Progenitor cell of endocrine pancreas (in vitro differentiated cells): ENCODE measurements around the gene HNRNPUL2. TPM values are rescaled to one million over a fixed set of nuclear protein-coding genes. Genes with fewer than 3 reads are reported as not detected.
"Not testable (repeated sequence)": the region's sequence is repeated elsewhere in the genome, so short reads cannot be mapped to it uniquely, and the experiment has no call there.

Experiments
- DNase-seq: peaks from one replicate; pipeline ENCODE4 v3.0.0; 2021; ENCODE audit warnings: low spot score; ENCODE audit not compliant: unreplicated experiment
- H3K27ac Mint-ChIP-seq: 2 replicates; pipeline ENCODE4 v1.8.0; 2021; ENCODE audit warnings: mild to moderate bottlenecking, moderate library complexity, mixed read lengths
- H3K27me3 Mint-ChIP-seq: 2 replicates; pipeline ENCODE4 v1.8.0; 2021; ENCODE audit warnings: mixed read lengths
- H3K36me3 Mint-ChIP-seq: 2 replicates; pipeline ENCODE4 v1.8.0; 2022; ENCODE audit warnings: mixed read lengths; ENCODE audit not compliant: insufficient read depth
- H3K4me1 Mint-ChIP-seq: 2 replicates; pipeline ENCODE4 v1.8.0; 2021; ENCODE audit warnings: low read depth, mixed read lengths
- H3K4me3 Mint-ChIP-seq: 2 replicates; pipeline ENCODE4 v1.8.0; 2021; ENCODE audit warnings: low read depth, mild to moderate bottlenecking, moderate library complexity, mixed read lengths
- H3K9me3 Mint-ChIP-seq: 2 replicates; pipeline ENCODE4 v1.8.0; 2021; ENCODE audit warnings: low read depth, mixed read lengths
- total RNA-seq: library from RNA; stranded (reverse); gene quantifications from 2 replicates; pipeline ENCODE4 v1.2.1, GENCODE V29; 2021
- TF ChIP-seq, protein P1 (sequence below): fragments of 200-600 bp; sonication (generic); IDR thresholded peaks from one replicate; pipeline ENCODE4 v1.5.0; 2021; ENCODE audit warnings: antibody characterized with exemption, mild to moderate bottlenecking; ENCODE audit not compliant: unreplicated experiment

The HNRNPUL2 gene
- total RNA-seq, 1 donor from 2014 or later: 61.0 TPM

DNA sequence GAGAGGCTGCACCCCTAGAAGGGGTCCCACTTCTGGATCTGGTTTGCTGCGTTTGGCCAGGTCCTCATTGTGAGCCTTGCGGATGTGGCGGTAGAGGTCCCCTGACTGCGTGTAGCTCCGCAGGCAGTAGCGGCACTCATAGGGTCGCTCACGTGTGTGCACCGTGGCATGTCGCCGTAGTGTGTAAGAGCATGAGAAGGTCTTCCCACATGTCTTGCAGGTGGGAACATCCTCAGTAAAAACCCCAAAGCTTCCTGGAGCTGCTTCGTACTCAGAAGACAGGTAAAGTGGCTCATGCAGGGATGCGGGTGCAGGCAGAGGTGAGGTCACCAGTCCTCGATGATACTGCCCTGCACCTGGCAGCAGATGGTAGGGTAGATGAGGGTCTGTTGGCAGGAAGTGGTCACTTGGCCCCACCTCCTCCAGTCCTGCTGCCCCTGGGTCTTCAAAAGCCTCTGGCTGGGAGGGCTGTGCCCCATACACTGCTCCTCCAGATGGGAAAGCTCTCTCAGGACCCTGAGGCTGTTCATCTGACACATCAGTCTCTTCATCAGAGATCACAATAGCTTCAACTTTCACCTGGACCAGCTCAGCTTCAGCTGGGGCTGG, 25.0 kb upstream of the HNRNPUL2 start:
- H3K27ac Mint-ChIP-seq: peak overlapping the region; percentile 49
- TF ChIP-seq, protein P1, sequence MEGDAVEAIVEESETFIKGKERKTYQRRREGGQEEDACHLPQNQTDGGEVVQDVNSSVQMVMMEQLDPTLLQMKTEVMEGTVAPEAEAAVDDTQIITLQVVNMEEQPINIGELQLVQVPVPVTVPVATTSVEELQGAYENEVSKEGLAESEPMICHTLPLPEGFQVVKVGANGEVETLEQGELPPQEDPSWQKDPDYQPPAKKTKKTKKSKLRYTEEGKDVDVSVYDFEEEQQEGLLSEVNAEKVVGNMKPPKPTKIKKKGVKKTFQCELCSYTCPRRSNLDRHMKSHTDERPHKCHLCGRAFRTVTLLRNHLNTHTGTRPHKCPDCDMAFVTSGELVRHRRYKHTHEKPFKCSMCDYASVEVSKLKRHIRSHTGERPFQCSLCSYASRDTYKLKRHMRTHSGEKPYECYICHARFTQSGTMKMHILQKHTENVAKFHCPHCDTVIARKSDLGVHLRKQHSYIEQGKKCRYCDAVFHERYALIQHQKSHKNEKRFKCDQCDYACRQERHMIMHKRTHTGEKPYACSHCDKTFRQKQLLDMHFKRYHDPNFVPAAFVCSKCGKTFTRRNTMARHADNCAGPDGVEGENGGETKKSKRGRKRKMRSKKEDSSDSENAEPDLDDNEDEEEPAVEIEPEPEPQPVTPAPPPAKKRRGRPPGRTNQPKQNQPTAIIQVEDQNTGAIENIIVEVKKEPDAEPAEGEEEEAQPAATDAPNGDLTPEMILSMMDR: no peak
- H3K4me1 Mint-ChIP-seq: peaks cover 20% of the 10 kb centered on the region
- H3K36me3 Mint-ChIP-seq: peaks cover 8% of the 10 kb centered on the region
- H3K27me3 Mint-ChIP-seq: no peaks in the 10 kb centered on the region
- no peak for DNase-seq
- H3K9me3 Mint-ChIP-seq: no peaks in the 10 kb centered on the region
- no peak overlapping the region for H3K4me3 Mint-ChIP-seq

DNA sequence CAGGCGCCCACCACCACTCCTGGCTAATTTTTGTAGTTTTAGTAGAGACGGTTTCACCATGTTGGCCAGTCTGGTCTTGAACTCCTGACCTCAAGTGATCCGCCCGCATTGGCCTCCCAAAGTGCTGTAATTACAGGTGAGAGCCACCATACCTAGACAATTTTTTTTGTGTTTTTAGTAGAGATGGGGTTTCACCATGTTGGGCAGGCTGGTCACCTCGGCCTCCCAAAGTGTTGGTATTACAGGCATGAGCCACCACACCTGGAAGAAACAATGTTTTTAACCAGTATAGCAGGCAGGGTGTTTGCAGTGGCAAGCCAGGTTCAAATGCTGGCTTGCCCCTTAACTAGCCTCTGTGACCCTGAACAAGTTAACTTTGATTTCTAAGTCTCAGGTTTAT, 22.7 kb upstream of the HNRNPUL2 start:
- H3K4me1 Mint-ChIP-seq: peaks cover 20% of the 10 kb centered on the region
- H3K27me3 Mint-ChIP-seq, H3K36me3 Mint-ChIP-seq, H3K27ac Mint-ChIP-seq, H3K9me3 Mint-ChIP-seq, H3K4me3 Mint-ChIP-seq, DNase-seq: not testable (repeated sequence)

DNA sequence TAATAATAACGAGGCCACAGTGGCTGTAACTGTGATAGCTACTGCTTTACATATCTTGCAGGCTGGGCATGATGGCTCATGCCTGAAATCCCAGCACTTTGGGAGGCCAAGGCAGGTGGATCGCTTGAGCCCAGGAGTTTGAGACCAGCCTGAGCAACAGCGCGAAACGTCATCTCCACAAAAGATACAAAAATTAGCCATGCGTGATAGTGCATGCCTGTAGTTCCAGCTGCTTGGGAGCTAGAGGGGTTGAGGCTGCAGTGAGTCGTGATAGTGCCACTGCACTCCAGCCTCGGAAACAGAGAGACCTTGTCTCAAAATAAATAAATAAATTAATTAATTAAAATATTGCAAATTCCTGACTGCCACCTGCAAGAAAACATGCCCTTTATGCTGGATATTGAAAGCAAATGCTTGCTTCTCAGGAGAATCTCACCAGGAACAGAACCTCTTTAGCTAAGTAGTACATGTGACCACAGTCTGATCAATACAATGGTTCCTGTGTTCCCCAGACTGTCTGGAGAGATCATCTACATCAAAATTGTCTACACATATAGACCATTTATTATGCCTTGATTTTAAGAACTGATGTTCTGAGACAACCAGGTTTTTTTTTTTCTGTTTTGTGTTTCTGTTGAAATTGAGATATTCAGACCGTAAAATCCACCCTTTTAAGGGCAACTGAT, 20.4 kb upstream of the HNRNPUL2 start:
- H3K9me3 Mint-ChIP-seq: no peaks in the 10 kb centered on the region
- no peak for DNase-seq
- H3K4me3 Mint-ChIP-seq: no peak overlapping the region
- peak overlapping the region; percentile 89 for H3K27ac Mint-ChIP-seq
- H3K4me1 Mint-ChIP-seq: peaks cover 10% of the 10 kb centered on the region
- peaks cover 8% of the 10 kb centered on the region for H3K36me3 Mint-ChIP-seq
- TF ChIP-seq, protein P1: no peak
- no peaks in the 10 kb centered on the region for H3K27me3 Mint-ChIP-seq

DNA sequence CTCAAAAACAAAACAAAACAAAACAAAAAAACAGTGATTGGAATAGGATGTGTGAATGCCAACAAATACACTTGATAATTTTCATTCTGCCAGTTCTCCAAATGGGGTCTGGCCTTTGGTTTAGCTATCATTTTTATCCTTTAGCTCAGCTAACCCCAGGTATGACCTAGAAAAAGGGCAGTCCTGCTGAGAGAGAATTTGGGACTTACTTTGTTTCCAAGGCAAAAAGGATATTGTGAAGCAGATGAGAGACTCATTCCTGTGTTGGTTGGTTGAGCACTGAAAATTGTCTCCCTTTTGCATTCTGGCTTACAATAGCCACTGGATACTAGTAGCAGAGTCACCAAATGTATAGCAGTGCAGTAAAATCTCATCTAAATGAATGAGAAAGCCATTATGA, 9.9 kb upstream of the HNRNPUL2 start:
- TF ChIP-seq, protein P1: no peak
- DNase-seq: no peak
- no peaks in the 10 kb centered on the region for H3K9me3 Mint-ChIP-seq
- H3K27me3 Mint-ChIP-seq: no peaks in the 10 kb centered on the region
- peaks cover 14% of the 10 kb centered on the region for H3K36me3 Mint-ChIP-seq
- H3K4me1 Mint-ChIP-seq: no peaks in the 10 kb centered on the region
- no peak overlapping the region for H3K4me3 Mint-ChIP-seq
- no peak overlapping the region for H3K27ac Mint-ChIP-seq

DNA sequence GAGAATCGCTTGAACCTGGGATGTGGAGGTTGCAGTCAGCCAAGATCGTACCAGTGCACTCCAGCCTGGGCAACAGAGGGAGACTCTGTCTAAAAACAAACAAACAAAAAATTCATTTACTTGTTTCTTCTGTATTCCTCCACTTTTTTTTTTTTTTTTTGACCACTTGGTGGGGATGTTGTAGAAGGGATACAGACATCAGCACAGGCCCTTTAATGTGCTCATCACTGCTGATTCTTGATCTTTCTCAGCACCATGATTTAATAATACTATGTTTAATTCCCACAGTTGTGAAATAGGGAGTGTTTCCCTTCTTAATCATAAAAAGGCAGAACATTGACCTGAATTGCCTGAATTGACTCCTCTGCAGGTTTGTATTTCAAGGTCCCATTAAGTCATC, 5.6 kb upstream of the HNRNPUL2 start:
- TF ChIP-seq, protein P1: no peak
- Mint-ChIP-seq H3K27ac (peak overlapping the region; percentile 27), H3K36me3 (peaks cover 10% of the 10 kb centered on the region), H3K4me3 (no peak overlapping the region), H3K9me3 (no peaks in the 10 kb centered on the region), H3K27me3 (no peaks in the 10 kb centered on the region), H3K4me1 (peaks cover 7% of the 10 kb centered on the region)
- DNase-seq: no peak

DNA sequence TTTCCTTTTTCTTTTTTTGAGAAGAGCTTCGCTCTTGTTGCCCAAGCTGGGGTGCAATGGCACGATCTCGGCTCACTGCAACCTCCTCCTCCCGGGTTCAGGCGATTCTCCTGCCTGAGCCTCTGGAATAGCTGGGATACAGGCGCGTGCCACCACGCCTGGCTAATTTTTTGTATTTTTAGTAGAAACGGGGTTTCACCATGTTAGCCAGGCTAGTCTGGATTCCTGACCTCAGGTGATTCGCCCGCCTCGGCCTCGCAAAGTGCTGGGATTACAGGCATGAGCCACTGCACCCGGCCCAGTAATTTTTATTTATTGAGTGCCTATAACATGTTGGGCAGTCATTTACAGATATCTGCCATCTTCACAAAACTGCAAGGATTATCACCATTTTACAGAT, 2.8 kb upstream of the HNRNPUL2 start:
- H3K36me3 Mint-ChIP-seq, H3K9me3 Mint-ChIP-seq, H3K27me3 Mint-ChIP-seq, DNase-seq: not testable (repeated sequence)
- Mint-ChIP-seq H3K4me3 (peak overlapping the region; percentile 65), H3K4me1 (peaks cover 16% of the 10 kb centered on the region), H3K27ac (peak overlapping the region; percentile 69)
